HG03354 (cell line): ENCODE results near the gene CCDC188.

ENCODE experiments used
- ATAC-seq: cut with Tn5 transposase; IDR thresholded peaks from one replicate; pipeline ENCODE4 v1.9.1; 2021; ENCODE audit warnings: mild to moderate bottlenecking; ENCODE audit not compliant: unreplicated experiment, poor library complexity, severe bottlenecking

CCDC188 gene

GRCh38 chr22:20126284-20127029, 24.4 kb downstream of the CCDC188 start:
- ATAC-seq, result no peak

GRCh38 chr22:20125201-20126174, 25.4 kb downstream of the CCDC188 start:
- ATAC-seq, result no peak

- no peak for ATAC-seq
Observed at GRCh38 chr22:20124083-20124787, 26.6 kb downstream of the CCDC188 start.

- ATAC-seq, result no peak
Observed at GRCh38 chr22:20123366-20124082, 27.3 kb downstream of the CCDC188 start.

- ATAC-seq, result no peak
Observed at GRCh38 chr22:20121856-20122415, 28.9 kb downstream of the CCDC188 start.

- no peak for ATAC-seq
Observed at GRCh38 chr22:20118300-20119020, 32.4 kb downstream of the CCDC188 start.

- ATAC-seq, result peak; percentile 28
Observed at GRCh38 chr22:20117633-20118299, 33.1 kb downstream of the CCDC188 start.

- ATAC-seq, result peak; percentile 77
Observed at GRCh38 chr22:20116951-20117632, 33.8 kb downstream of the CCDC188 start, which contains the start of gene TRMT2A. Gene TRMT2A, minus strand, starts transcription at chr22:20117226. Its CDS starts 320 bp downstream, at chr22:20116906.

- no peak for ATAC-seq
Observed at GRCh38 chr22:20116376-20116950, 34.4 kb downstream of the CCDC188 start.

- no peak for ATAC-seq
Observed at GRCh38 chr22:20115691-20116375, 35.0 kb downstream of the CCDC188 start, which contains the start of gene RANBP1. Gene RANBP1, plus strand, starts transcription at chr22:20116104. Its CDS starts 81 bp downstream, at chr22:20116185.

GRCh38 chr22:20114506-20115475, 36.1 kb downstream of the CCDC188 start:
- ATAC-seq, result no peak

GRCh38 chr22:20113551-20114310, 37.1 kb downstream of the CCDC188 start:
- ATAC-seq, result no peak

GRCh38 chr22:20112623-20113511, 38.0 kb downstream of the CCDC188 start:
- ATAC-seq, result no peak
